Astrocyte (in vitro differentiated cells and primary cell): ENCODE measurements around the gene PALS1. TPM values are rescaled to one million over a fixed set of nuclear protein-coding genes. Genes with fewer than 3 reads are reported as not detected.

ENCODE experiments used
- DNase-seq: peaks from one replicate; pipeline ENCODE4 v3.0.0-alpha.2; 2010; ENCODE audit warnings: low read depth
- FAIRE-seq: peaks from 2 replicates; lab custom pipeline; 2011; peaks lifted over from hg19 to GRCh38; lab: Jason Lieb, UNC
- H2AFZ ChIP-seq: 2 replicates; pipeline ENCODE4 v1.6.0; 2012; ENCODE audit warnings: low read depth, low read length, inconsistent platforms
- H3K27ac ChIP-seq: 2 replicates; pipeline ENCODE4 v1.5.1; 2011; ENCODE audit warnings: low read depth, low read length, inconsistent platforms
- H3K27me3 ChIP-seq: 2 replicates; pipeline ENCODE4 v1.6.0; 2011; ENCODE audit warnings: low read length, inconsistent platforms; ENCODE audit not compliant: insufficient read depth
- H3K36me3 ChIP-seq: 2 replicates; pipeline ENCODE4 v1.5.1; 2011; ENCODE audit warnings: low read length, inconsistent platforms; ENCODE audit not compliant: insufficient read depth
- H3K4me1 ChIP-seq: 2 replicates; pipeline ENCODE4 v1.5.1; 2011; ENCODE audit warnings: low read length, inconsistent platforms; ENCODE audit not compliant: insufficient read depth
- H3K4me2 ChIP-seq: 2 replicates; pipeline ENCODE4 v1.6.0; 2012; ENCODE audit warnings: low read length, inconsistent platforms
- H3K4me3 ChIP-seq: 2 replicates; pipeline ENCODE4 v1.5.1; 2011; ENCODE audit warnings: low read depth, mild to moderate bottlenecking, low read length, inconsistent platforms; ENCODE audit not compliant: insufficient read depth
- H3K79me2 ChIP-seq: 2 replicates; pipeline ENCODE4 v1.6.0; 2012; ENCODE audit warnings: mild to moderate bottlenecking, low read length, inconsistent platforms; ENCODE audit not compliant: insufficient read depth
- H3K9ac ChIP-seq: 2 replicates; pipeline ENCODE4 v1.6.0; 2012; ENCODE audit warnings: mild to moderate bottlenecking, low read length, inconsistent platforms
- H3K9me3 ChIP-seq: 2 replicates; pipeline ENCODE4 v1.5.1; 2012; ENCODE audit warnings: low read depth, mild to moderate bottlenecking, low read length, inconsistent platforms; ENCODE audit not compliant: insufficient read depth
- H4K20me1 ChIP-seq: 2 replicates; pipeline ENCODE4 v1.6.0; 2012; ENCODE audit warnings: low read length, inconsistent platforms; ENCODE audit not compliant: insufficient read depth
- H3K27ac Mint-ChIP-seq: one replicate; pipeline ENCODE4 v1.8.0; 2021; ENCODE audit warnings: mild to moderate bottlenecking, mixed read lengths; ENCODE audit not compliant: unreplicated experiment
- H3K27me3 Mint-ChIP-seq: one replicate; pipeline ENCODE4 v1.8.0; 2021; ENCODE audit warnings: low read depth, mixed read lengths; ENCODE audit not compliant: unreplicated experiment
- H3K36me3 Mint-ChIP-seq: one replicate; pipeline ENCODE4 v1.8.0; 2021; ENCODE audit warnings: low read depth, mixed read lengths; ENCODE audit not compliant: unreplicated experiment
- H3K4me1 Mint-ChIP-seq: one replicate; pipeline ENCODE4 v1.8.0; 2021; ENCODE audit warnings: low read depth, mixed read lengths; ENCODE audit not compliant: unreplicated experiment
- H3K4me3 Mint-ChIP-seq: one replicate; pipeline ENCODE4 v1.8.0; 2021; ENCODE audit warnings: mild to moderate bottlenecking, moderate library complexity, mixed read lengths; ENCODE audit not compliant: unreplicated experiment
- H3K9me3 Mint-ChIP-seq: one replicate; pipeline ENCODE4 v1.8.0; 2021; ENCODE audit warnings: mild to moderate bottlenecking, mixed read lengths; ENCODE audit not compliant: unreplicated experiment
- EZH2 ChIP-seq: IDR thresholded peaks from 2 replicates; pipeline ENCODE4 v1.6.1; 2012; ENCODE audit warnings: mild to moderate bottlenecking, low read length, inconsistent platforms; ENCODE audit not compliant: insufficient read depth
- total RNA-seq: library from RNA; stranded (reverse); gene quantifications from 2 replicates; pipeline ENCODE4 v1.2.1, GENCODE V29; 2021
- TF ChIP-seq, protein P1 (sequence below): IDR thresholded peaks from 2 replicates; pipeline ENCODE4 v1.5.1; 2011; ENCODE audit warnings: low read depth, mild to moderate bottlenecking, inconsistent platforms, low read length, moderate library complexity; ENCODE audit not compliant: insufficient read depth

Gene PALS1
- total RNA-seq, 1 donor from 2014 or later = 46.0 TPM

DNA sequence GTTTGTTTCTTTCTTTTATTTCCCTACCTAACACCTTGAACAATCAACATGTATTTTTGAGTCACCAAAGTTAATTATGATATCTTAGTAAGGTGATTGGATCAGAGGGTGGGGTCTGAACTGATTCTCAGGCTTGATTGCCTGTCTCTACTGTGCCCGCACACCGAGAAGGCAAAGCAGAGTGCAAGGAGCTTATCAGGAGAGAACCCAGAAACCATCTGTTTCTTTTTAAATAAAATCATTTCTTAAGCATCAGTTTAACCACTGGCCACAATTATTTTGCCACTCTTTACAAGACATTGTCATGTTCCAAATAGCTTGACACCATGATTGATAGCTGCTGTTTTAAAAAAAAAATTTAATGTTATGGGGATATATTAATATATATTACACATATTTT, 48.9 kb upstream of the PALS1 start:
- FAIRE-seq (no peak), DNase-seq (no peak)
- peaks cover 3% of the 10 kb centered on the region for H3K27me3 ChIP-seq
- H3K27ac Mint-ChIP-seq = peak overlapping the region; percentile 24
- no peaks in the 10 kb centered on the region for H3K9me3 ChIP-seq
- H3K9ac ChIP-seq = no peak overlapping the region
- H3K36me3 Mint-ChIP-seq = no peaks in the 10 kb centered on the region
- no peaks in the 10 kb centered on the region for H3K27me3 Mint-ChIP-seq
- no peaks in the 10 kb centered on the region for H3K79me2 ChIP-seq
- peak overlapping the region; percentile 40 for H3K4me2 ChIP-seq
- no peak overlapping the region for H3K27ac ChIP-seq
- H3K4me3 ChIP-seq = no peak overlapping the region
- peaks cover 18% of the 10 kb centered on the region for H3K4me1 Mint-ChIP-seq
- H3K36me3 ChIP-seq = no peaks in the 10 kb centered on the region
- TF ChIP-seq, protein P1, sequence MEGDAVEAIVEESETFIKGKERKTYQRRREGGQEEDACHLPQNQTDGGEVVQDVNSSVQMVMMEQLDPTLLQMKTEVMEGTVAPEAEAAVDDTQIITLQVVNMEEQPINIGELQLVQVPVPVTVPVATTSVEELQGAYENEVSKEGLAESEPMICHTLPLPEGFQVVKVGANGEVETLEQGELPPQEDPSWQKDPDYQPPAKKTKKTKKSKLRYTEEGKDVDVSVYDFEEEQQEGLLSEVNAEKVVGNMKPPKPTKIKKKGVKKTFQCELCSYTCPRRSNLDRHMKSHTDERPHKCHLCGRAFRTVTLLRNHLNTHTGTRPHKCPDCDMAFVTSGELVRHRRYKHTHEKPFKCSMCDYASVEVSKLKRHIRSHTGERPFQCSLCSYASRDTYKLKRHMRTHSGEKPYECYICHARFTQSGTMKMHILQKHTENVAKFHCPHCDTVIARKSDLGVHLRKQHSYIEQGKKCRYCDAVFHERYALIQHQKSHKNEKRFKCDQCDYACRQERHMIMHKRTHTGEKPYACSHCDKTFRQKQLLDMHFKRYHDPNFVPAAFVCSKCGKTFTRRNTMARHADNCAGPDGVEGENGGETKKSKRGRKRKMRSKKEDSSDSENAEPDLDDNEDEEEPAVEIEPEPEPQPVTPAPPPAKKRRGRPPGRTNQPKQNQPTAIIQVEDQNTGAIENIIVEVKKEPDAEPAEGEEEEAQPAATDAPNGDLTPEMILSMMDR = no peak
- no peak for TF ChIP-seq EZH2
- H4K20me1 ChIP-seq = peaks cover 3% of the 10 kb centered on the region
- H3K4me3 Mint-ChIP-seq = no peak overlapping the region
- no peaks in the 10 kb centered on the region for H3K9me3 Mint-ChIP-seq
- peaks cover 16% of the 10 kb centered on the region for H3K4me1 ChIP-seq
- H2AFZ ChIP-seq = no peak overlapping the region

DNA sequence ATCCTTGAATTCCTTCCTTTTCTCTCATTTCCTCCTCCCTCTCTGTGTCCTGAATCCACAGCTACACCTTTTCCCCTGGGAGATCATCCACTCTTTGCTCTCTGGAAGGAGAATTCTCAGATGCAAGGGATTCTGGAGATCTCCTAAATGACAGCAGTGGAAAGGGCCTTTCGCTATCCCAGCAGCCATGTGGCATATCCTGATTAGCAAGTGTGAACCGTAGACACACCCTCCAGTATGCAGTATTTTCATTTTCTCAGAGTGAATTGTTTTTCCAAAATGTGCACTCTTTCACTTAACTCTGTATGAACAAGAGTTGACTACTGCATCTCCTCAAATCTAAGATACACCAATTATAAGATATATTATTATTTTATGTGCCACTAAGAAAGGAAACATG, 46.0 kb upstream of the PALS1 start:
- Histone ChIP-seq H4K20me1 (no peaks in the 10 kb centered on the region), H3K36me3 (no peaks in the 10 kb centered on the region), H3K4me2 (no peak overlapping the region), H3K9ac (no peak overlapping the region), H3K4me1 (peaks cover 3% of the 10 kb centered on the region), H3K27me3 (no peaks in the 10 kb centered on the region), H3K79me2 (no peaks in the 10 kb centered on the region), H3K4me3 (no peak overlapping the region), H3K27ac (no peak overlapping the region), H3K9me3 (no peaks in the 10 kb centered on the region), H2AFZ (no peak overlapping the region)
- FAIRE-seq = no peak
- Mint-ChIP-seq H3K27me3 (peaks cover 2% of the 10 kb centered on the region), H3K36me3 (no peaks in the 10 kb centered on the region), H3K4me1 (peaks cover 12% of the 10 kb centered on the region), H3K27ac (no peak overlapping the region), H3K9me3 (peaks cover 1% of the 10 kb centered on the region), H3K4me3 (no peak overlapping the region)
- TF ChIP-seq, protein P1 = no peak
- no peak for DNase-seq

DNA sequence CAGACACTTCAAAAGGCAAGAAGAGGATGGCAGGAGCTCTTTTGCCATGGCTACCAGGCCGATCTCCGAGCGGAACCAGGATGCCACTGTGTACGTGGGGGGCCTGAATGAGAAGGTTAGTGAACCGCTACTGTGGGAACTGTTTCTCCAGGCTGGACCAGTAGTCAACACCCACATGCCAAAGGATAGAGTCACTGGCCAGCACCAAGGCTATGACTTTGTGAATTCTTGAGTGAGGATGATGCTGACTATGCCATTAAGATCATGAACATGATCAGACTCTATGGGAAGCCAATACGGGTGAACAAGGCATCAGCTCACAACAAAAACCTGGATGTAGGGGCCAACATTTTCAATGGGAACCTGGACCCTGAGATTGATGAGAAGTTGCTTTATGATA, 42.2 kb upstream of the PALS1 start:
- H3K36me3 ChIP-seq = no peaks in the 10 kb centered on the region
- H3K27ac ChIP-seq = no peak overlapping the region
- Mint-ChIP-seq H3K27me3 (peaks cover 2% of the 10 kb centered on the region), H3K4me3 (no peak overlapping the region), H3K27ac (no peak overlapping the region), H3K4me1 (no peaks in the 10 kb centered on the region), H3K9me3 (peaks cover 1% of the 10 kb centered on the region), H3K36me3 (no peaks in the 10 kb centered on the region)
- TF ChIP-seq EZH2 = no peak
- H3K4me3 ChIP-seq = no peak overlapping the region
- DNase-seq (no peak), FAIRE-seq (peak; percentile 41)
- no peaks in the 10 kb centered on the region for H3K9me3 ChIP-seq
- H3K4me2 ChIP-seq = no peak overlapping the region
- no peaks in the 10 kb centered on the region for H3K27me3 ChIP-seq
- H3K9ac ChIP-seq = no peak overlapping the region
- H3K4me1 ChIP-seq = no peaks in the 10 kb centered on the region
- no peaks in the 10 kb centered on the region for H3K79me2 ChIP-seq
- H2AFZ ChIP-seq = no peak overlapping the region
- H4K20me1 ChIP-seq = no peaks in the 10 kb centered on the region
